Measurements from ENCODE around the gene TMED10. TPM values are rescaled to one million over a fixed set of nuclear protein-coding genes. Genes with fewer than 3 reads are reported as not detected.

TMED10 gene
- total RNA-seq, 1 donor from 2014 or later = 220 TPM

DNA sequence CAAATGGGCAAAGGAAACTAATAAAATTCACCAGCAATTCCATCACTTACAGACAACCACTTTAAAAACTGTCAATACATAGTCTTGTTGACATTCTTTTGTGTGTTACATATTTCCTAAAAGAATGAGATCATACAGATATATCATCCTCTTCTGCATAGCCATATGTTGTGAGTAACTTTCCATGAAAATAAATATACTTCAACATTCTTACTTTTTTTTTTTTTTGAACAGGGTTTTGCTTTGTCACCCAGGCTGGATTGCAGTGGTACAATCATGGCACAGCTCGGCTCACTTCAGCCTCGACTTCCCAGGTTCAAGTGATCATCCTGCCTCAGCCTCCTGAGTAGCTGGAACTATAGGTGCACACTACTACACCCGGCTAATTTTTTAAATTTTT lies 86.1 kb downstream of the TMED10 start:
- Mint-ChIP-seq H3K4me1 (no peaks in the 10 kb centered on the region), H3K4me3 (no peak overlapping the region), H3K36me3 (peaks cover 28% of the 10 kb centered on the region), H3K27ac (no peak overlapping the region), H3K27me3 (ENCODE audit: insufficient read depth, low read depth) (no peaks in the 10 kb centered on the region), H3K9me3 (no peaks in the 10 kb centered on the region)
- Histone ChIP-seq H3K79me2 (ENCODE audit: low read depth) (no peaks in the 10 kb centered on the region), H3K36me3 (no peaks in the 10 kb centered on the region), H3K27me3 (no peaks in the 10 kb centered on the region), H3K4me1 (peaks cover 21% of the 10 kb centered on the region), H3K9ac (no peak overlapping the region), H3F3A (ENCODE audit: low read depth) (peaks cover 28% of the 10 kb centered on the region), H3K27ac (no peak overlapping the region), H2AFZ (replicated peaks) (no peak overlapping the region), H3K4me2 (no peak overlapping the region), H3K4me3 (no peak overlapping the region), H4K20me1 (ENCODE audit: low read depth) (no peaks in the 10 kb centered on the region), H3K9me3 (ENCODE audit: low read depth) (no peaks in the 10 kb centered on the region)
- TF ChIP-seq, protein P1, sequence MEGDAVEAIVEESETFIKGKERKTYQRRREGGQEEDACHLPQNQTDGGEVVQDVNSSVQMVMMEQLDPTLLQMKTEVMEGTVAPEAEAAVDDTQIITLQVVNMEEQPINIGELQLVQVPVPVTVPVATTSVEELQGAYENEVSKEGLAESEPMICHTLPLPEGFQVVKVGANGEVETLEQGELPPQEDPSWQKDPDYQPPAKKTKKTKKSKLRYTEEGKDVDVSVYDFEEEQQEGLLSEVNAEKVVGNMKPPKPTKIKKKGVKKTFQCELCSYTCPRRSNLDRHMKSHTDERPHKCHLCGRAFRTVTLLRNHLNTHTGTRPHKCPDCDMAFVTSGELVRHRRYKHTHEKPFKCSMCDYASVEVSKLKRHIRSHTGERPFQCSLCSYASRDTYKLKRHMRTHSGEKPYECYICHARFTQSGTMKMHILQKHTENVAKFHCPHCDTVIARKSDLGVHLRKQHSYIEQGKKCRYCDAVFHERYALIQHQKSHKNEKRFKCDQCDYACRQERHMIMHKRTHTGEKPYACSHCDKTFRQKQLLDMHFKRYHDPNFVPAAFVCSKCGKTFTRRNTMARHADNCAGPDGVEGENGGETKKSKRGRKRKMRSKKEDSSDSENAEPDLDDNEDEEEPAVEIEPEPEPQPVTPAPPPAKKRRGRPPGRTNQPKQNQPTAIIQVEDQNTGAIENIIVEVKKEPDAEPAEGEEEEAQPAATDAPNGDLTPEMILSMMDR (IDR thresholded peaks at IDR 0.05) = no peak
- TF ChIP-seq EZH2 (IDR thresholded peaks at IDR 0.05) (no peak), EZH2phosphoT487 (IDR thresholded peaks at IDR 0.05) (no peak)
- DNase-seq (ENCODE audit: low spot score) = no peak

GRCh38 chr14:75088566-75089373 lies 87.6 kb downstream of the TMED10 start:
- Mint-ChIP-seq H3K4me3 (no peak overlapping the region), H3K9me3 (no peaks in the 10 kb centered on the region), H3K4me1 (no peaks in the 10 kb centered on the region), H3K27me3 (ENCODE audit: insufficient read depth, low read depth) (peaks cover 2% of the 10 kb centered on the region), H3K36me3 (peaks cover 21% of the 10 kb centered on the region), H3K27ac (no peak overlapping the region)
- Histone ChIP-seq H3K27me3 (no peaks in the 10 kb centered on the region), H4K20me1 (ENCODE audit: low read depth) (no peaks in the 10 kb centered on the region), H3K4me1 (peaks cover 21% of the 10 kb centered on the region), H3K9ac (no peak overlapping the region), H3K27ac (no peak overlapping the region), H3K9me3 (ENCODE audit: low read depth) (no peaks in the 10 kb centered on the region), H3K4me3 (no peak overlapping the region), H3K4me2 (no peak overlapping the region), H3K79me2 (ENCODE audit: low read depth) (no peaks in the 10 kb centered on the region), H3F3A (ENCODE audit: low read depth) (peaks cover 27% of the 10 kb centered on the region), H3K36me3 (no peaks in the 10 kb centered on the region), H2AFZ (replicated peaks) (peak overlapping the region; percentile 11)
- TF ChIP-seq, protein P1 (IDR thresholded peaks at IDR 0.05) = peak; percentile 86
- TF ChIP-seq EZH2phosphoT487 (IDR thresholded peaks at IDR 0.05) (no peak), EZH2 (IDR thresholded peaks at IDR 0.05) (no peak)
- DNase-seq (ENCODE audit: low spot score) = peak; percentile 87

GRCh38 chr14:75088153-75088552 lies 88.3 kb downstream of the TMED10 start:
- H3K4me1 ChIP-seq = peaks cover 21% of the 10 kb centered on the region
- no peaks in the 10 kb centered on the region for H3K9me3 ChIP-seq (ENCODE audit: low read depth)
- DNase-seq (ENCODE audit: low spot score) = peak; percentile 6
- H3K27me3 ChIP-seq = no peaks in the 10 kb centered on the region
- H3K9ac ChIP-seq = no peak overlapping the region
- no peak overlapping the region for H3K27ac ChIP-seq
- peak overlapping the region; percentile 11 for H2AFZ ChIP-seq (replicated peaks)
- no peak overlapping the region for H3K4me3 ChIP-seq
- H3K79me2 ChIP-seq (ENCODE audit: low read depth) = no peaks in the 10 kb centered on the region
- peaks cover 21% of the 10 kb centered on the region for H3F3A ChIP-seq (ENCODE audit: low read depth)
- Mint-ChIP-seq H3K27ac (no peak overlapping the region), H3K27me3 (ENCODE audit: insufficient read depth, low read depth) (peaks cover 2% of the 10 kb centered on the region), H3K4me3 (no peak overlapping the region), H3K4me1 (no peaks in the 10 kb centered on the region), H3K9me3 (no peaks in the 10 kb centered on the region), H3K36me3 (peaks cover 20% of the 10 kb centered on the region)
- H3K36me3 ChIP-seq = no peaks in the 10 kb centered on the region
- TF ChIP-seq EZH2 (IDR thresholded peaks at IDR 0.05) = no peak
- TF ChIP-seq, protein P1 (IDR thresholded peaks at IDR 0.05) = no peak
- TF ChIP-seq EZH2phosphoT487 (IDR thresholded peaks at IDR 0.05) = no peak
- H3K4me2 ChIP-seq = no peak overlapping the region
- H4K20me1 ChIP-seq (ENCODE audit: low read depth) = no peaks in the 10 kb centered on the region

Data from neural progenitor cell (in vitro differentiated cells).